GM10266 (cell line): ENCODE results near the gene EPB41L5.
"Not testable (repeated sequence)": the region's sequence is repeated elsewhere in the genome, so short reads cannot be mapped to it uniquely, and the experiment has no call there.

Experiments used
- DNase-seq: peaks from one replicate; pipeline ENCODE4 v3.0.0; 2012; ENCODE audit errors: extremely low spot score
- CTCF ChIP-seq: IDR thresholded peaks from 2 replicates; pipeline ENCODE4 v1.5.1; 2012; ENCODE audit warnings: mild to moderate bottlenecking, low read depth; ENCODE audit not compliant: control insufficient read depth, insufficient read depth; ENCODE audit errors: missing control alignments

The EPB41L5 gene

GRCh38 chr2:120148669-120149068, 135.8 kb downstream of the EPB41L5 start:
- TF ChIP-seq CTCF: no peak
- no peak for DNase-seq

GRCh38 chr2:120149406-120149805, 136.5 kb downstream of the EPB41L5 start:
- no peak for DNase-seq
- TF ChIP-seq CTCF: no peak

GRCh38 chr2:120150040-120150482, 137.2 kb downstream of the EPB41L5 start:
- no peak for DNase-seq
- no peak for TF ChIP-seq CTCF

- DNase-seq: no peak
- TF ChIP-seq CTCF: no peak
These were observed 142.4 kb downstream of the EPB41L5 start for GRCh38 chr2:120155308-120155707.

GRCh38 chr2:120158658-120159057, 145.8 kb downstream of the EPB41L5 start:
- not testable (repeated sequence) for DNase-seq

- DNase-seq: no peak
- TF ChIP-seq CTCF: no peak
These were observed 148.3 kb downstream of the EPB41L5 start for GRCh38 chr2:120161190-120161589.

GRCh38 chr2:120162716-120163115, 149.8 kb downstream of the EPB41L5 start:
- TF ChIP-seq CTCF: no peak
- DNase-seq: no peak

GRCh38 chr2:120167272-120167671, 154.4 kb downstream of the EPB41L5 start:
- no peak for TF ChIP-seq CTCF
- no peak for DNase-seq
